ENCODE measurements around the gene GALNT3. TPM values are rescaled to one million over a fixed set of nuclear protein-coding genes. Genes with fewer than 3 reads are reported as not detected.

The GALNT3 gene
- total and polyA plus RNA-seq, 2 of the 8 experiments (the other 6 are each of a cell fraction or from before 2014, with no cell fraction given): 3.4 to 23.6 TPM

- TF ChIP-seq HDAC2 (IDR thresholded peaks at IDR 0.05; ENCODE audit: borderline replicate concordance in 1 of 2, low read depth in 2 of 2, low read length in 2 of 2): no peak
Observed at GRCh38 chr2:165793161-165793778, 777 bp downstream of the GALNT3 start (continued).
